ENCODE data around the gene TIMP2. TPM values are rescaled to one million over a fixed set of nuclear protein-coding genes. Genes with fewer than 3 reads are reported as not detected.

Gene TIMP2
- total and polyA plus RNA-seq, 2 donors (not counting 3 experiments of a cell fraction or from before 2014, with no cell fraction given), result 138 to 318 TPM

DNA sequence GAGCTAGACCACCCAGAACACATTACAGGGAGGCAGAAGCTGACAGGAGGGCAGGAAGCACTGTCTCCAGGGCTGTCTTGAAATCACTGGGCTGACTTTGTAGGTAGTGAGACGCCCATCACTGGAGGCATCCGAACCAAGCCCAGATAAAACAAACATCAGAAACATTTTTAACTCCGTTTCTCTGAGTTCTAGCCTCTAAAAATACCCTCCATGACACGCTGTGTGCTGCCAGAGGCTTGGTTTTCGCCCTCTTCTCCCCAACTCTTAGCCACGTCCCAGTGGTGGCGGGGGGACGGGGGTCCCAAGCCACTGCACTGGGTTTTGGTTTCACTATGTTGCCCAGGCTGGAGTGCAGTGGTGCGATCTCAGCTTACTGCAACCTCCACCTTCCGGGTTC is 23.4 kb downstream of the TIMP2 start:
- H3K9ac ChIP-seq (replicated peaks; ENCODE audit: extremely low read depth, insufficient read depth, low read length), result no peak overlapping the region
- no peak for FAIRE-seq
- H3K27ac ChIP-seq (ENCODE audit: insufficient read depth, low read depth, low read length), result no peak overlapping the region
- no peaks in the 10 kb centered on the region for H3K27me3 ChIP-seq (ENCODE audit: control insufficient read depth in 2 of 2, insufficient read depth in 2 of 2, low read length in 2 of 2)
- H3K79me2 ChIP-seq (ENCODE audit: control insufficient read depth, insufficient read depth, low read length), result peaks cover 18% of the 10 kb centered on the region
- DNase-seq (ENCODE audit: low read depth, low spot score), result no peak
- H3K4me2 ChIP-seq (ENCODE audit: insufficient read depth, low read length), result no peak overlapping the region
- no peak overlapping the region for H3K4me3 ChIP-seq (replicated peaks in 1 of 3; ENCODE audit: insufficient read depth in 1 of 3, low read depth in 1 of 3, low read length in 3 of 3)
- CTCF ChIA-PET, result interaction anchor here (1.4 kb wide), 1 partner anchor 36 kb away, joined by 6 read pairs; no protein-coding TSS in a partner anchor
- H3K4me1 ChIP-seq (ENCODE audit: control insufficient read depth, extremely low read depth, insufficient read depth, low read length), result no peaks in the 10 kb centered on the region
- H3K9me1 ChIP-seq (replicated peaks; ENCODE audit: control insufficient read depth, extremely low read depth, insufficient read depth, low read length), result no peaks in the 10 kb centered on the region
- no peak overlapping the region for H2AFZ ChIP-seq (ENCODE audit: low read depth, low read length)
- intact Hi-C loops (cut with micrococcal nuclease), result no loop called here
- H3K9me3 ChIP-seq (replicated peaks; ENCODE audit: control insufficient read depth, insufficient read depth, low read length), result no peaks in the 10 kb centered on the region
- no peaks in the 10 kb centered on the region for H4K20me1 ChIP-seq (replicated peaks; ENCODE audit: control insufficient read depth, extremely low read depth, insufficient read depth, low read length)
- TF ChIP-seq MYC (IDR thresholded peaks at IDR 0.05; ENCODE audit: low read depth, low read length), result no peak
- no peak for TF ChIP-seq POLR2A (IDR thresholded peaks at IDR 0.05; ENCODE audit: low read depth, low read length)
- TF ChIP-seq JUN (IDR thresholded peaks at IDR 0.05; ENCODE audit: borderline replicate concordance, insufficient read depth, insufficient read length, low read depth), result no peak
- TF ChIP-seq FOS (IDR thresholded peaks at IDR 0.05; ENCODE audit: borderline replicate concordance, insufficient read depth, low read length), result no peak
- TF ChIP-seq, protein P1, sequence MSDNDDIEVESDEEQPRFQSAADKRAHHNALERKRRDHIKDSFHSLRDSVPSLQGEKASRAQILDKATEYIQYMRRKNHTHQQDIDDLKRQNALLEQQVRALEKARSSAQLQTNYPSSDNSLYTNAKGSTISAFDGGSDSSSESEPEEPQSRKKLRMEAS (IDR thresholded peaks at IDR 0.05; ENCODE audit: insufficient read depth, insufficient read length), result no peak
- no peak for TF ChIP-seq EZH2 (IDR thresholded peaks at IDR 0.05; ENCODE audit: borderline replicate concordance, low read depth, low read length, severe bottlenecking)
- no peak for TF ChIP-seq GATA2 (IDR thresholded peaks at IDR 0.05; ENCODE audit: insufficient read depth, insufficient read length, low read depth, low read length)
- no peak for TF ChIP-seq POLR2AphosphoS5 (IDR thresholded peaks at IDR 0.05; ENCODE audit: insufficient read depth, low read depth, low read length)
- TF ChIP-seq, protein P2, sequence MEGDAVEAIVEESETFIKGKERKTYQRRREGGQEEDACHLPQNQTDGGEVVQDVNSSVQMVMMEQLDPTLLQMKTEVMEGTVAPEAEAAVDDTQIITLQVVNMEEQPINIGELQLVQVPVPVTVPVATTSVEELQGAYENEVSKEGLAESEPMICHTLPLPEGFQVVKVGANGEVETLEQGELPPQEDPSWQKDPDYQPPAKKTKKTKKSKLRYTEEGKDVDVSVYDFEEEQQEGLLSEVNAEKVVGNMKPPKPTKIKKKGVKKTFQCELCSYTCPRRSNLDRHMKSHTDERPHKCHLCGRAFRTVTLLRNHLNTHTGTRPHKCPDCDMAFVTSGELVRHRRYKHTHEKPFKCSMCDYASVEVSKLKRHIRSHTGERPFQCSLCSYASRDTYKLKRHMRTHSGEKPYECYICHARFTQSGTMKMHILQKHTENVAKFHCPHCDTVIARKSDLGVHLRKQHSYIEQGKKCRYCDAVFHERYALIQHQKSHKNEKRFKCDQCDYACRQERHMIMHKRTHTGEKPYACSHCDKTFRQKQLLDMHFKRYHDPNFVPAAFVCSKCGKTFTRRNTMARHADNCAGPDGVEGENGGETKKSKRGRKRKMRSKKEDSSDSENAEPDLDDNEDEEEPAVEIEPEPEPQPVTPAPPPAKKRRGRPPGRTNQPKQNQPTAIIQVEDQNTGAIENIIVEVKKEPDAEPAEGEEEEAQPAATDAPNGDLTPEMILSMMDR (IDR thresholded peaks at IDR 0.05; ENCODE audit: extremely low read depth in 1 of 2, insufficient read depth in 1 of 2, low read depth in 1 of 2, low read length in 2 of 2), result no peak
- POLR2A ChIA-PET, result no interaction called here
- dilution Hi-C loops (cut with MboI; ENCODE audit: extremely low pct_ligation_motif_present, low sequenced_read_pairs), result no loop called here
- BruUV-seq (replicated peaks), result no TSS peak
- peaks cover 6 to 24% of the 10 kb centered on the region in 2 experiments for H3K36me3 ChIP-seq (ENCODE audit: control insufficient read depth in 2 of 2, extremely low read depth in 1 of 2, insufficient read depth in 2 of 2, low read length in 2 of 2)
